ENCODE data around the gene TGM3.

TGM3 gene

GRCh38 chr20:2338411-2339066, 42.7 kb downstream of the TGM3 start:
- Histone ChIP-seq H2BK5ac (ENCODE audit: low read depth, low read length, poor library complexity, severe bottlenecking) (no peak overlapping the region), H2BK12ac (ENCODE audit: low read length in 2 of 2) (no peak overlapping the region), H3K14ac (ENCODE audit: low read length in 2 of 2) (no peak overlapping the region), H3K4me2 (ENCODE audit: low read length, poor library complexity, severe bottlenecking) (no peak overlapping the region), H3K27me3 (ENCODE audit: control insufficient read depth in 1 of 2, insufficient read depth in 1 of 2, low read length in 2 of 2) (peaks cover 4 to 29% of the 10 kb centered on the region in 2 experiments), H4K8ac (ENCODE audit: low read length) (no peak overlapping the region), H3K23ac (ENCODE audit: low read length in 2 of 2) (no peak overlapping the region), H2BK15ac (ENCODE audit: low read depth, poor library complexity, severe bottlenecking) (no peak overlapping the region), H3K18ac (ENCODE audit: low read depth in 1 of 2, low read length in 2 of 2) (no peak overlapping the region), H3K27ac (ENCODE audit: low read length, poor library complexity, severe bottlenecking) (no peak overlapping the region), H3K4ac (ENCODE audit: low read depth in 1 of 2, low read length in 2 of 2) (no peak overlapping the region), H2BK120ac (ENCODE audit: low read depth, low read length) (no peak overlapping the region), H2AFZ (ENCODE audit: low read depth, low read length) (no peak overlapping the region), H3K79me1 (replicated peaks; ENCODE audit: low read length, poor library complexity, severe bottlenecking) (no peaks in the 10 kb centered on the region), H2AK5ac (ENCODE audit: low read length, severe bottlenecking) (no peak overlapping the region), H3K4me3 (ENCODE audit: insufficient read depth in 1 of 2, low read depth in 1 of 2, low read length in 2 of 2) (no peak overlapping the region), H3K9me3 (ENCODE audit: control insufficient read depth, low read length) (no peaks in the 10 kb centered on the region), H3K4me1 (ENCODE audit: control insufficient read depth, insufficient read depth, low read depth, low read length) (no peaks in the 10 kb centered on the region), H3K9ac (ENCODE audit: low read length) (no peak overlapping the region), H3K36me3 (ENCODE audit: control insufficient read depth in 1 of 2, insufficient read depth in 2 of 2, low read depth in 1 of 2, low read length in 2 of 2) (no peaks in the 10 kb centered on the region), H4K91ac (ENCODE audit: low read length) (no peak overlapping the region)
- DNase-seq, result no peak
- WGBS, result 78% methylated on average over 4 of the region's 5 CpGs

GRCh38 chr20:2340136-2340535, 44.3 kb downstream of the TGM3 start:
- H3K4ac ChIP-seq (ENCODE audit: low read depth in 1 of 2, low read length in 2 of 2), result no peak overlapping the region
- peaks cover 4 to 15% of the 10 kb centered on the region in 2 experiments for H3K27me3 ChIP-seq (ENCODE audit: control insufficient read depth in 1 of 2, insufficient read depth in 1 of 2, low read length in 2 of 2)
- H2BK5ac ChIP-seq (ENCODE audit: low read depth, low read length, poor library complexity, severe bottlenecking), result no peak overlapping the region
- no peak overlapping the region for H2BK12ac ChIP-seq (ENCODE audit: low read length in 2 of 2)
- H3K27ac ChIP-seq (ENCODE audit: low read length, poor library complexity, severe bottlenecking), result no peak overlapping the region
- H2BK120ac ChIP-seq (ENCODE audit: low read depth, low read length), result no peak overlapping the region
- H3K14ac ChIP-seq (ENCODE audit: low read length in 2 of 2), result no peak overlapping the region
- no peak overlapping the region for H4K8ac ChIP-seq (ENCODE audit: low read length)
- H3K4me1 ChIP-seq (ENCODE audit: control insufficient read depth, insufficient read depth, low read depth, low read length), result no peaks in the 10 kb centered on the region
- no peaks in the 10 kb centered on the region for H3K79me1 ChIP-seq (replicated peaks; ENCODE audit: low read length, poor library complexity, severe bottlenecking)
- no peak for DNase-seq
- no peak overlapping the region for H2BK15ac ChIP-seq (ENCODE audit: low read depth, poor library complexity, severe bottlenecking)
- no peak overlapping the region for H3K4me2 ChIP-seq (ENCODE audit: low read length, poor library complexity, severe bottlenecking)
- no peaks in the 10 kb centered on the region for H3K36me3 ChIP-seq (ENCODE audit: control insufficient read depth in 1 of 2, insufficient read depth in 2 of 2, low read depth in 1 of 2, low read length in 2 of 2)
- H3K9me3 ChIP-seq (ENCODE audit: control insufficient read depth, low read length), result no peaks in the 10 kb centered on the region
- H2AK5ac ChIP-seq (ENCODE audit: low read length, severe bottlenecking), result no peak overlapping the region
- no peak overlapping the region for H4K91ac ChIP-seq (ENCODE audit: low read length)
- no peak overlapping the region for H3K9ac ChIP-seq (ENCODE audit: low read length)
- no peak overlapping the region for H3K23ac ChIP-seq (ENCODE audit: low read length in 2 of 2)
- WGBS, result 92% methylated on average over 11 of the region's 11 CpGs
- H3K4me3 ChIP-seq (ENCODE audit: insufficient read depth in 1 of 2, low read depth in 1 of 2, low read length in 2 of 2), result no peak overlapping the region
- H2AFZ ChIP-seq (ENCODE audit: low read depth, low read length), result no peak overlapping the region
- no peak overlapping the region for H3K18ac ChIP-seq (ENCODE audit: low read depth in 1 of 2, low read length in 2 of 2)

GRCh38 chr20:2340823-2341222, 45.0 kb downstream of the TGM3 start:
- H3K4ac ChIP-seq (ENCODE audit: low read depth in 1 of 2, low read length in 2 of 2), result no peak overlapping the region
- no peak overlapping the region for H3K14ac ChIP-seq (ENCODE audit: low read length in 2 of 2)
- no peaks in the 10 kb centered on the region for H3K9me3 ChIP-seq (ENCODE audit: control insufficient read depth, low read length)
- H3K4me3 ChIP-seq (ENCODE audit: insufficient read depth in 1 of 2, low read depth in 1 of 2, low read length in 2 of 2), result no peak overlapping the region
- H2BK12ac ChIP-seq (ENCODE audit: low read length in 2 of 2), result no peak overlapping the region
- H4K91ac ChIP-seq (ENCODE audit: low read length), result peak overlapping the region; percentile 1
- no peak overlapping the region for H2BK120ac ChIP-seq (ENCODE audit: low read depth, low read length)
- H3K4me1 ChIP-seq (ENCODE audit: control insufficient read depth, insufficient read depth, low read depth, low read length), result no peaks in the 10 kb centered on the region
- H3K36me3 ChIP-seq (ENCODE audit: control insufficient read depth in 1 of 2, insufficient read depth in 2 of 2, low read depth in 1 of 2, low read length in 2 of 2), result no peaks in the 10 kb centered on the region
- no peak overlapping the region for H4K8ac ChIP-seq (ENCODE audit: low read length)
- H2BK15ac ChIP-seq (ENCODE audit: low read depth, poor library complexity, severe bottlenecking), result no peak overlapping the region
- no peak overlapping the region for H2BK5ac ChIP-seq (ENCODE audit: low read depth, low read length, poor library complexity, severe bottlenecking)
- H3K9ac ChIP-seq (ENCODE audit: low read length), result no peak overlapping the region
- no peaks in the 10 kb centered on the region for H3K79me1 ChIP-seq (replicated peaks; ENCODE audit: low read length, poor library complexity, severe bottlenecking)
- no peak overlapping the region for H3K23ac ChIP-seq (ENCODE audit: low read length in 2 of 2)
- no peak overlapping the region for H3K27ac ChIP-seq (ENCODE audit: low read length, poor library complexity, severe bottlenecking)
- H3K18ac ChIP-seq (ENCODE audit: low read depth in 1 of 2, low read length in 2 of 2), result no peak overlapping the region
- WGBS, result 85% methylated on average over 6 of the region's 6 CpGs
- no peak overlapping the region for H2AFZ ChIP-seq (ENCODE audit: low read depth, low read length)
- no peak overlapping the region for H2AK5ac ChIP-seq (ENCODE audit: low read length, severe bottlenecking)
- no peak for DNase-seq
- peaks cover 0 to 9% of the 10 kb centered on the region in 2 experiments for H3K27me3 ChIP-seq (ENCODE audit: control insufficient read depth in 1 of 2, insufficient read depth in 1 of 2, low read length in 2 of 2)
- H3K4me2 ChIP-seq (ENCODE audit: low read length, poor library complexity, severe bottlenecking), result no peak overlapping the region

GRCh38 chr20:2341336-2341735, 45.5 kb downstream of the TGM3 start:
- H3K27me3 ChIP-seq (ENCODE audit: control insufficient read depth in 1 of 2, insufficient read depth in 1 of 2, low read length in 2 of 2), result peaks cover 0 to 4% of the 10 kb centered on the region in 2 experiments
- H4K8ac ChIP-seq (ENCODE audit: low read length), result no peak overlapping the region
- H3K9me3 ChIP-seq (ENCODE audit: control insufficient read depth, low read length), result no peaks in the 10 kb centered on the region
- H3K4ac ChIP-seq (ENCODE audit: low read depth in 1 of 2, low read length in 2 of 2), result no peak overlapping the region
- 89% methylated on average over 7 of the region's 7 CpGs for WGBS
- H3K18ac ChIP-seq (ENCODE audit: low read depth in 1 of 2, low read length in 2 of 2), result no peak overlapping the region
- DNase-seq, result no peak
- no peak overlapping the region for H3K4me2 ChIP-seq (ENCODE audit: low read length, poor library complexity, severe bottlenecking)
- no peaks in the 10 kb centered on the region for H3K36me3 ChIP-seq (ENCODE audit: control insufficient read depth in 1 of 2, insufficient read depth in 2 of 2, low read depth in 1 of 2, low read length in 2 of 2)
- no peak overlapping the region for H3K27ac ChIP-seq (ENCODE audit: low read length, poor library complexity, severe bottlenecking)
- H3K23ac ChIP-seq (ENCODE audit: low read length in 2 of 2), result no peak overlapping the region
- no peaks in the 10 kb centered on the region for H3K4me1 ChIP-seq (ENCODE audit: control insufficient read depth, insufficient read depth, low read depth, low read length)
- no peak overlapping the region for H2BK12ac ChIP-seq (ENCODE audit: low read length in 2 of 2)
- H2BK15ac ChIP-seq (ENCODE audit: low read depth, poor library complexity, severe bottlenecking), result no peak overlapping the region
- H4K91ac ChIP-seq (ENCODE audit: low read length), result no peak overlapping the region
- no peak overlapping the region for H2AFZ ChIP-seq (ENCODE audit: low read depth, low read length)
- no peak overlapping the region for H2BK120ac ChIP-seq (ENCODE audit: low read depth, low read length)
- no peak overlapping the region for H3K9ac ChIP-seq (ENCODE audit: low read length)
- H2BK5ac ChIP-seq (ENCODE audit: low read depth, low read length, poor library complexity, severe bottlenecking), result no peak overlapping the region
- no peak overlapping the region for H2AK5ac ChIP-seq (ENCODE audit: low read length, severe bottlenecking)
- no peak overlapping the region for H3K4me3 ChIP-seq (ENCODE audit: insufficient read depth in 1 of 2, low read depth in 1 of 2, low read length in 2 of 2)
- H3K14ac ChIP-seq (ENCODE audit: low read length in 2 of 2), result no peak overlapping the region
- no peaks in the 10 kb centered on the region for H3K79me1 ChIP-seq (replicated peaks; ENCODE audit: low read length, poor library complexity, severe bottlenecking)

Measured in mesenchymal stem cell (in vitro differentiated cells and primary cell).